Measurements from ENCODE around the gene TAMALIN. TPM values are rescaled to one million over a fixed set of nuclear protein-coding genes. Genes with fewer than 3 reads are reported as not detected.

Gene TAMALIN
- polyA plus RNA-seq, 3 donors, result 0.63 to 118 (median 1.6) TPM

GRCh38 chr12:51959211-51959610 is 47.5 kb upstream of the TAMALIN start:
- Histone ChIP-seq H3K9me3 (replicated peaks in 1 of 2; ENCODE audit: control insufficient read depth in 1 of 2, insufficient read depth in 1 of 2, low read length in 2 of 2) (peaks cover 0 to 4% of the 10 kb centered on the region in 2 donors), H3K27me3 (ENCODE audit: control insufficient read depth in 2 of 2, insufficient read depth in 2 of 2, low read length in 2 of 2) (no peaks in the 10 kb centered on the region), H3K27ac (ENCODE audit: low read depth in 1 of 2, low read length in 2 of 2) (peak overlapping the region in 1 of 2 donors; percentile 44), H3K79me2 (ENCODE audit: insufficient read depth, low read length) (peaks cover 100% of the 10 kb centered on the region), H2AFZ (ENCODE audit: insufficient read depth, low read depth, low read length, poor library complexity, severe bottlenecking) (no peak overlapping the region), H3K4me1 (ENCODE audit: control insufficient read depth in 1 of 2, insufficient read depth in 2 of 2, low read length in 2 of 2) (peaks cover 42 to 52% of the 10 kb centered on the region in 2 donors), H3K4me3 (replicated peaks in 1 of 3; ENCODE audit: low read depth in 2 of 3, low read length in 3 of 3) (no peak overlapping the region), H3K9ac (ENCODE audit: insufficient read depth, low read length, poor library complexity, severe bottlenecking) (no peak overlapping the region), H4K20me1 (ENCODE audit: insufficient read depth, low read length) (peaks cover 82% of the 10 kb centered on the region), H3K36me3 (replicated peaks in 1 of 2; ENCODE audit: control insufficient read depth in 1 of 2, insufficient read depth in 2 of 2, low read length in 2 of 2) (peaks cover 10 to 29% of the 10 kb centered on the region in 2 donors), H3K4me2 (replicated peaks; ENCODE audit: extremely low read depth, low read length, poor library complexity, severe bottlenecking) (peak overlapping the region; percentile 17)
- H3K9me3 Mint-ChIP-seq, result peaks cover 0 to 4% (median 2%) of the 10 kb centered on the region in 7 donors
- H3K4me1 Mint-ChIP-seq, result peaks cover 73% of the 10 kb centered on the region
- DNase-seq, result peak in 1 of 3 donors; percentile 15
- TF ChIP-seq CTCF (IDR thresholded peaks at IDR 0.05), result no peak
- H3K27me3 Mint-ChIP-seq (ENCODE audit: low read depth in 3 of 3), result no peaks in the 10 kb centered on the region
- peaks cover 45 to 58% of the 10 kb centered on the region in 2 donors for H3K36me3 Mint-ChIP-seq
- peak overlapping the region; percentile 39 to 55 for H3K4me3 Mint-ChIP-seq
- peak overlapping the region in 5 of 7 donors; percentile 18 to 78 (median 65) for H3K27ac Mint-ChIP-seq
- intact Hi-C loops (cut with micrococcal nuclease), result loop anchor here in 1 of 2 donors (5.0 kb wide), 1 partner anchor 37 kb away; no protein-coding TSS in a partner anchor
- 5% methylated on average over 2 of the region's 3 CpGs for WGBS (ENCODE audit: insufficient coverage)

GRCh38 chr12:51959921-51960320 is 46.8 kb upstream of the TAMALIN start:
- H3K27me3 Mint-ChIP-seq (ENCODE audit: low read depth in 3 of 3), result no peaks in the 10 kb centered on the region
- H3K4me3 Mint-ChIP-seq, result no peak overlapping the region
- TF ChIP-seq CTCF (IDR thresholded peaks at IDR 0.05), result no peak
- H3K4me2 ChIP-seq (replicated peaks; ENCODE audit: extremely low read depth, low read length, poor library complexity, severe bottlenecking), result no peak overlapping the region
- WGBS (ENCODE audit: insufficient coverage), result 80% methylated on average over 1 of the region's 4 CpGs
- peaks cover 35 to 45% of the 10 kb centered on the region in 2 donors for H3K4me1 ChIP-seq (ENCODE audit: control insufficient read depth in 1 of 2, insufficient read depth in 2 of 2, low read length in 2 of 2)
- no peak for DNase-seq
- H3K27ac ChIP-seq (ENCODE audit: low read depth in 1 of 2, low read length in 2 of 2), result no peak overlapping the region
- no peak overlapping the region for H3K9ac ChIP-seq (ENCODE audit: insufficient read depth, low read length, poor library complexity, severe bottlenecking)
- peaks cover 67% of the 10 kb centered on the region for H3K4me1 Mint-ChIP-seq
- peaks cover 0 to 4% of the 10 kb centered on the region in 2 donors for H3K9me3 ChIP-seq (replicated peaks in 1 of 2; ENCODE audit: control insufficient read depth in 1 of 2, insufficient read depth in 1 of 2, low read length in 2 of 2)
- peak overlapping the region in 2 of 7 donors; percentile 44 to 64 for H3K27ac Mint-ChIP-seq
- peaks cover 49 to 61% of the 10 kb centered on the region in 2 donors for H3K36me3 Mint-ChIP-seq
- intact Hi-C loops (cut with micrococcal nuclease), result loop anchor here in 1 of 2 donors (5.0 kb wide), 1 partner anchor 38 kb away; no protein-coding TSS in a partner anchor
- peaks cover 89% of the 10 kb centered on the region for H4K20me1 ChIP-seq (ENCODE audit: insufficient read depth, low read length)
- H3K27me3 ChIP-seq (ENCODE audit: control insufficient read depth in 2 of 2, insufficient read depth in 2 of 2, low read length in 2 of 2), result no peaks in the 10 kb centered on the region
- H2AFZ ChIP-seq (ENCODE audit: insufficient read depth, low read depth, low read length, poor library complexity, severe bottlenecking), result no peak overlapping the region
- H3K36me3 ChIP-seq (replicated peaks in 1 of 2; ENCODE audit: control insufficient read depth in 1 of 2, insufficient read depth in 2 of 2, low read length in 2 of 2), result peaks cover 10 to 29% of the 10 kb centered on the region in 2 donors
- H3K79me2 ChIP-seq (ENCODE audit: insufficient read depth, low read length), result peaks cover 100% of the 10 kb centered on the region
- H3K9me3 Mint-ChIP-seq, result peaks cover 0 to 4% (median 2%) of the 10 kb centered on the region in 7 donors
- no peak overlapping the region for H3K4me3 ChIP-seq (replicated peaks in 1 of 3; ENCODE audit: low read depth in 2 of 3, low read length in 3 of 3)
